Activated T-cell treated with anti-CD3 and anti-CD28 coated beads for 48 hours (primary cell): ENCODE data around the gene RAD21L1.
"Not testable (repeated sequence)": the region's sequence is repeated elsewhere in the genome, so short reads cannot be mapped to it uniquely, and the experiment has no call there.

ENCODE experiments used
- DNase-seq: peaks from one replicate; pipeline ENCODE4 v3.0.0-alpha.2; 2020; ENCODE audit warnings: low read depth

The RAD21L1 gene

GRCh38 chr20:1199964-1200363 is 25.9 kb upstream of the RAD21L1 start:
- DNase-seq = no peak

GRCh38 chr20:1202762-1203504 is 22.9 kb upstream of the RAD21L1 start, which contains the start of gene C20orf202:
TSS of gene C20orf202 (plus strand) at chr20:1203454. CDS start at chr20:1203586, 132 bp downstream.
- DNase-seq = no peak

GRCh38 chr20:1203630-1204029 is 22.2 kb upstream of the RAD21L1 start:
- DNase-seq = no peak

- DNase-seq = no peak
These were observed 21.7 kb upstream of the RAD21L1 start for GRCh38 chr20:1204113-1204512.

- DNase-seq = no peak
These were observed 21.3 kb upstream of the RAD21L1 start for GRCh38 chr20:1204576-1204975.

- no peak for DNase-seq
These were observed 20.0 kb upstream of the RAD21L1 start for GRCh38 chr20:1205802-1206201.

GRCh38 chr20:1206366-1207148 is 19.3 kb upstream of the RAD21L1 start:
- no peak for DNase-seq

- DNase-seq = no peak
These were observed 18.5 kb upstream of the RAD21L1 start for GRCh38 chr20:1207293-1207878.

- DNase-seq = no peak
These were observed 16.1 kb upstream of the RAD21L1 start for GRCh38 chr20:1209447-1210387.

GRCh38 chr20:1210501-1210900 is 15.3 kb upstream of the RAD21L1 start:
- no peak for DNase-seq

- DNase-seq = no peak
These were observed 13.8 kb upstream of the RAD21L1 start for GRCh38 chr20:1212023-1212422.

- peak; percentile 61 for DNase-seq
These were observed 13.0 kb upstream of the RAD21L1 start for GRCh38 chr20:1212607-1213396.

- no peak for DNase-seq
These were observed 11.0 kb upstream of the RAD21L1 start for GRCh38 chr20:1214838-1215261.

- peak; percentile 61 for DNase-seq
These were observed 10.3 kb upstream of the RAD21L1 start for GRCh38 chr20:1215386-1216170.

- not testable (repeated sequence) for DNase-seq
These were observed 9.1 kb upstream of the RAD21L1 start for GRCh38 chr20:1216527-1217427.

GRCh38 chr20:1222750-1223149 is 3.1 kb upstream of the RAD21L1 start:
- DNase-seq = not testable (repeated sequence)

GRCh38 chr20:1224205-1224890 is 1.5 kb upstream of the RAD21L1 start:
- no peak for DNase-seq

GRCh38 chr20:1225263-1225782 is 521 bp upstream of the RAD21L1 start:
- DNase-seq = no peak
